ENCODE measurements around the gene ZNF682. TPM values are rescaled to one million over a fixed set of nuclear protein-coding genes. Genes with fewer than 3 reads are reported as not detected.

ZNF682 gene
- total and polyA plus RNA-seq, 2 of the 13 experiments (the other 11 are each of a cell fraction or from before 2014, with no cell fraction given) = 2.0 to 7.2 TPM

Small RNAs within 50 kb of the gene (small RNA-seq; reads per million reads assigned to genes)
- gene AC006539.3 (ENCODE audit: insufficient read depth in 2 of 3, insufficient read length in 3 of 3, low read depth in 2 of 3, low replicate concordance in 1 of 3) = 0 reads per million in 3 experiments

Other genes starting within 250 kb of the ZNF682 start
- not detected in 2 replicates for gene ZNF506, start 217.8 kb downstream of the ZNF682 start, total RNA-seq (2016; rRNA removed; fragmentation: Illumina TruSeq; extraction: Trizol)
- 0.01 TPM in 1 of 2 replicates, not detected in the other for gene ZNF506, start 217.8 kb downstream of the ZNF682 start, polyA plus RNA-seq (2011; rRNA removed)
- 10.6 and 12.8 TPM in 2 replicates for gene ZNF253, start 173.6 kb downstream of the ZNF682 start, total RNA-seq (2016; rRNA removed; fragmentation: Illumina TruSeq; extraction: Trizol)
- 3.5 and 3.6 TPM in 2 replicates for gene ZNF253, start 173.6 kb downstream of the ZNF682 start, polyA plus RNA-seq (2011; rRNA removed)
- 0.66 and 1.0 TPM in 2 replicates for gene ZNF93, start 138.6 kb downstream of the ZNF682 start, total RNA-seq (2016; rRNA removed; fragmentation: Illumina TruSeq; extraction: Trizol)
- 0.25 and 0.49 TPM in 2 replicates for gene ZNF93, start 138.6 kb downstream of the ZNF682 start, polyA plus RNA-seq (2011; rRNA removed)
- gene ZNF90, start 38.5 kb upstream of the ZNF682 start, total RNA-seq (2016; rRNA removed; fragmentation: Illumina TruSeq; extraction: Trizol) = 3.8 and 4.0 TPM in 2 replicates
- gene ZNF90, start 38.5 kb upstream of the ZNF682 start, polyA plus RNA-seq (2011; rRNA removed) = 1.4 and 2.1 TPM in 2 replicates
- gene ZNF486, start 127.7 kb upstream of the ZNF682 start, total RNA-seq (2016; rRNA removed; fragmentation: Illumina TruSeq; extraction: Trizol) = 2.1 and 2.6 TPM in 2 replicates
- gene ZNF486, start 127.7 kb upstream of the ZNF682 start, polyA plus RNA-seq (2011; rRNA removed) = 0.33 and 0.70 TPM in 2 replicates

All from HepG2 (cell line).